NCI-H1417 treated with DMSO at 0.1 percent for 48 hours (cell line): ENCODE measurements around the gene HDAC6.
"Not testable (repeated sequence)": the region's sequence is repeated elsewhere in the genome, so short reads cannot be mapped to it uniquely, and the experiment has no call there.

ENCODE experiments used
- DNase-seq: peaks from one replicate; lab custom pipeline; 2025; lab: John Stamatoyannopoulos, UW

Gene HDAC6

GRCh38 chrX:48826135-48826875 is 24.4 kb downstream of the HDAC6 start, which contains the start of gene ERAS:
Gene ERAS, plus strand, starts transcription at chrX:48826513. Its CDS starts 2,611 bp downstream, at chrX:48829124.
- DNase-seq, result no peak

GRCh38 chrX:48826876-48827653 is 25.2 kb downstream of the HDAC6 start:
- DNase-seq, result no peak

GRCh38 chrX:48827654-48827968 is 25.7 kb downstream of the HDAC6 start:
- no peak for DNase-seq

GRCh38 chrX:48829016-48829735 is 27.3 kb downstream of the HDAC6 start:
- no peak for DNase-seq

- no peak for DNase-seq
Observed at GRCh38 chrX:48831136-48831908, 29.5 kb downstream of the HDAC6 start.

- no peak for DNase-seq
Observed at GRCh38 chrX:48831909-48832291, 30.0 kb downstream of the HDAC6 start.

- no peak for DNase-seq
Observed at GRCh38 chrX:48833542-48834138, 31.8 kb downstream of the HDAC6 start.

- DNase-seq, result no peak
Observed at GRCh38 chrX:48834383-48834709, 32.5 kb downstream of the HDAC6 start.

- DNase-seq, result peak; percentile 51
Observed at GRCh38 chrX:48835524-48836329, 33.9 kb downstream of the HDAC6 start, which contains the start of gene PCSK1N. Gene PCSK1N, minus strand, starts transcription at chrX:48835610. Its CDS starts 78 bp downstream, at chrX:48835532.

- DNase-seq, result no peak
Observed at GRCh38 chrX:48839686-48840085, 37.8 kb downstream of the HDAC6 start.

- no peak for DNase-seq
Observed at GRCh38 chrX:48848847-48849246, 47.0 kb downstream of the HDAC6 start.

- no peak for DNase-seq
Observed at GRCh38 chrX:48852857-48853256, 51.0 kb downstream of the HDAC6 start.

- DNase-seq, result not testable (repeated sequence)
Observed at GRCh38 chrX:48853494-48853893, 51.6 kb downstream of the HDAC6 start.

GRCh38 chrX:48854121-48854804 is 52.4 kb downstream of the HDAC6 start:
- not testable (repeated sequence) for DNase-seq

- no peak for DNase-seq
Observed at GRCh38 chrX:48854898-48855297, 53.0 kb downstream of the HDAC6 start.

GRCh38 chrX:48864210-48864609 is 62.3 kb downstream of the HDAC6 start:
- DNase-seq, result no peak

GRCh38 chrX:48872017-48872416 is 70.2 kb downstream of the HDAC6 start:
- DNase-seq, result not testable (repeated sequence)
